ENCODE measurements around the gene ZC3H7B.

The ZC3H7B gene

GRCh38 chr22:41262250-41262765, 39.0 kb upstream of the ZC3H7B start:
- TF ChIP-seq SIN3A (IDR thresholded peaks at IDR 0.05; ENCODE audit: borderline replicate concordance, insufficient read depth, low read length) (no peak), REST (IDR thresholded peaks at IDR 0.05; ENCODE audit: insufficient read depth in 1 of 2, low read depth in 2 of 2, low read length in 2 of 2) (no peak), POLR2AphosphoS5 (IDR thresholded peaks at IDR 0.05; ENCODE audit: low read depth, low read length) (no peak), TAF1 (IDR thresholded peaks at IDR 0.05; ENCODE audit: borderline replicate concordance, insufficient read depth, low read length) (no peak)

GRCh38 chr22:41263704-41264103, 37.6 kb upstream of the ZC3H7B start:
- TF ChIP-seq TAF1 (IDR thresholded peaks at IDR 0.05; ENCODE audit: borderline replicate concordance, insufficient read depth, low read length) = no peak
- no peak for TF ChIP-seq REST (IDR thresholded peaks at IDR 0.05; ENCODE audit: insufficient read depth in 1 of 2, low read depth in 2 of 2, low read length in 2 of 2)
- no peak for TF ChIP-seq POLR2AphosphoS5 (IDR thresholded peaks at IDR 0.05; ENCODE audit: low read depth, low read length)
- no peak for TF ChIP-seq SIN3A (IDR thresholded peaks at IDR 0.05; ENCODE audit: borderline replicate concordance, insufficient read depth, low read length)
- TF ChIP-seq FOXP2 (optimal IDR thresholded peaks at IDR 0.05; ENCODE audit: borderline replicate concordance, extremely low read depth, extremely low read length, insufficient read depth) = no peak

- no peak for TF ChIP-seq SIN3A (IDR thresholded peaks at IDR 0.05; ENCODE audit: borderline replicate concordance, insufficient read depth, low read length)
- TF ChIP-seq POLR2AphosphoS5 (IDR thresholded peaks at IDR 0.05; ENCODE audit: low read depth, low read length) = no peak
- no peak for TF ChIP-seq FOXP2 (optimal IDR thresholded peaks at IDR 0.05; ENCODE audit: borderline replicate concordance, extremely low read depth, extremely low read length, insufficient read depth)
- no peak for TF ChIP-seq TAF1 (IDR thresholded peaks at IDR 0.05; ENCODE audit: borderline replicate concordance, insufficient read depth, low read length)
- TF ChIP-seq REST (IDR thresholded peaks at IDR 0.05; ENCODE audit: insufficient read depth in 1 of 2, low read depth in 2 of 2, low read length in 2 of 2) = no peak
Measured at GRCh38 chr22:41264408-41264941, 36.9 kb upstream of the ZC3H7B start.

GRCh38 chr22:41267958-41268357, 33.4 kb upstream of the ZC3H7B start:
- TF ChIP-seq FOXP2 (optimal IDR thresholded peaks at IDR 0.05; ENCODE audit: borderline replicate concordance, extremely low read depth, extremely low read length, insufficient read depth) = no peak

GRCh38 chr22:41271787-41272186, 29.5 kb upstream of the ZC3H7B start:
- no peak for TF ChIP-seq FOXP2 (optimal IDR thresholded peaks at IDR 0.05; ENCODE audit: borderline replicate concordance, extremely low read depth, extremely low read length, insufficient read depth)
- no peak for TF ChIP-seq POLR2AphosphoS5 (IDR thresholded peaks at IDR 0.05; ENCODE audit: low read depth, low read length)
- no peak for TF ChIP-seq REST (IDR thresholded peaks at IDR 0.05; ENCODE audit: insufficient read depth in 1 of 2, low read depth in 2 of 2, low read length in 2 of 2)
- TF ChIP-seq SIN3A (IDR thresholded peaks at IDR 0.05; ENCODE audit: borderline replicate concordance, insufficient read depth, low read length) = no peak
- no peak for TF ChIP-seq TAF1 (IDR thresholded peaks at IDR 0.05; ENCODE audit: borderline replicate concordance, insufficient read depth, low read length)

Data from PFSK-1 (cell line).